Measurements from ENCODE around the gene CDH6. TPM values are rescaled to one million over a fixed set of nuclear protein-coding genes. Genes with fewer than 3 reads are reported as not detected.

CDH6 gene
- total RNA-seq, 2 donors from 2014 or later: 3.2 to 15.9 TPM

DNA sequence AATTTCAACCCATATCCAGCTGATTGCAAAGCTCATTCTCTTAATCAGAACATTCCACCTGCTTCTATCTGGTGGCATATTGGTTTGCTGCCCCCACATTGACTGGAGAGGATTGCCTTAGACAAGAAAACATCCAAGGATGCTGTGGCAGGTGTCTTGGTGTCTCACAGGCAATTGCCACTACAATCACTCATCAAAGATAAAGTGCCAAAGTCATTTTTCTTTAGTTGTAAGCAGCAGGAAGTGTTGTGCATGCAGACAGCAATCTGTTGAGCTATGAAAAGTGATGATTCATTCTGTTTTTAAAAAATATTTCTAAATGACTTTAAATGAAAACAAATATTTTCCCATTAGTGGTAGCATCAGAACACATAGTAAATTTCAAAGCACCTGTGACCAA lies 53.9 kb downstream of the CDH6 start:
- TF ChIP-seq, protein P1, sequence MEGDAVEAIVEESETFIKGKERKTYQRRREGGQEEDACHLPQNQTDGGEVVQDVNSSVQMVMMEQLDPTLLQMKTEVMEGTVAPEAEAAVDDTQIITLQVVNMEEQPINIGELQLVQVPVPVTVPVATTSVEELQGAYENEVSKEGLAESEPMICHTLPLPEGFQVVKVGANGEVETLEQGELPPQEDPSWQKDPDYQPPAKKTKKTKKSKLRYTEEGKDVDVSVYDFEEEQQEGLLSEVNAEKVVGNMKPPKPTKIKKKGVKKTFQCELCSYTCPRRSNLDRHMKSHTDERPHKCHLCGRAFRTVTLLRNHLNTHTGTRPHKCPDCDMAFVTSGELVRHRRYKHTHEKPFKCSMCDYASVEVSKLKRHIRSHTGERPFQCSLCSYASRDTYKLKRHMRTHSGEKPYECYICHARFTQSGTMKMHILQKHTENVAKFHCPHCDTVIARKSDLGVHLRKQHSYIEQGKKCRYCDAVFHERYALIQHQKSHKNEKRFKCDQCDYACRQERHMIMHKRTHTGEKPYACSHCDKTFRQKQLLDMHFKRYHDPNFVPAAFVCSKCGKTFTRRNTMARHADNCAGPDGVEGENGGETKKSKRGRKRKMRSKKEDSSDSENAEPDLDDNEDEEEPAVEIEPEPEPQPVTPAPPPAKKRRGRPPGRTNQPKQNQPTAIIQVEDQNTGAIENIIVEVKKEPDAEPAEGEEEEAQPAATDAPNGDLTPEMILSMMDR (IDR thresholded peaks at IDR 0.05): no peak
- Histone ChIP-seq H3K36me3 (no peaks in the 10 kb centered on the region), H3K4me3 (no peak overlapping the region), H3K27me3 (replicated peaks; ENCODE audit: insufficient read depth) (no peaks in the 10 kb centered on the region), H3K4me1 (ENCODE audit: control insufficient read depth in 1 of 2, low read depth in 2 of 2) (no peaks in the 10 kb centered on the region), H3K9me3 (no peaks in the 10 kb centered on the region), H3K27ac (no peak overlapping the region)
- no peak for ATAC-seq (ENCODE audit: insufficient number of reproducible peaks, low FRiP score, low read depth)
- DNase-seq (ENCODE audit: low spot score): no peak

DNA sequence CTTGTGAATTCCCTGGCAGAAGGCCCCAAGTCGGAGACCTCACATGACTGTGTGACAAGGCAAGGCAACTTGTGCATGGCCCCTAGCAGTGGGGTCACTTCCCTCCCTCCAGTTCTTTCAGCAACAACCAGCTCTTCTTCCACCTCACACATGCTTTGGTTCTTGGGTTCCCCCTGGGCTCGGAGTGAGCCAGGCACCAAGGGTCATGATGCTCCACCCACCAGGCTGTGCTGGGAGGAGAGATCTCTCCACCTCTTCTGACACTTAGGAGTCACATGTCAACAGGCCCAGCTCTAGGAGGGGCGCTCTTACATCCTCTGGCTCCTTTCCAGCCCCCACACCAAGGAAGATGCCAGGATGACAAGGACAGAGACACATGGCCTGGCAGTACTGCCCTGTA lies 56.7 kb downstream of the CDH6 start:
- H3K36me3 ChIP-seq: no peaks in the 10 kb centered on the region
- H3K27me3 ChIP-seq (replicated peaks; ENCODE audit: insufficient read depth): no peaks in the 10 kb centered on the region
- TF ChIP-seq, protein P1 (IDR thresholded peaks at IDR 0.05): no peak
- no peaks in the 10 kb centered on the region for H3K9me3 ChIP-seq
- H3K27ac ChIP-seq: no peak overlapping the region
- H3K4me3 ChIP-seq: no peak overlapping the region
- DNase-seq (ENCODE audit: low spot score): no peak
- H3K4me1 ChIP-seq (ENCODE audit: control insufficient read depth in 1 of 2, low read depth in 2 of 2): no peaks in the 10 kb centered on the region
- no peak for ATAC-seq (ENCODE audit: insufficient number of reproducible peaks, low FRiP score, low read depth)

DNA sequence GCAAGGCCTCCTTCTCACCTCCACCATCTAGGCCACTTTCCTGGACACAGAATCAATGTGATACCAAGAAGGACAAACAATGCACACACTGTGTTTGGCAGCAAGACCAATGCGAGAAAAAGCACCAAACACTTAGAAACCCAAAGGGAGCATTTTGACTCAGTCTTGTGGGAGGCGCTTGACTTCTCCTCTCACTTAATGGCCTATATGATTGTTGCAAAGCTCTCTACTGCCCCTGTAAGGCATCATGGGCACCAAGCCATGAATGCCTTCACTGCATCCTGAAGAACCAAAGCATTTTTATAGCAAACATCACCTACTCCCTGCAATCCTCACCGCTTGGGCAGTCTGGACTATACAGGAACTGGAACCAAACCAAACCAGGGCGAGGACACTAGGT lies 57.5 kb downstream of the CDH6 start:
- Histone ChIP-seq H3K36me3 (no peaks in the 10 kb centered on the region), H3K27me3 (replicated peaks; ENCODE audit: insufficient read depth) (no peaks in the 10 kb centered on the region), H3K27ac (no peak overlapping the region), H3K4me3 (no peak overlapping the region), H3K9me3 (no peaks in the 10 kb centered on the region), H3K4me1 (ENCODE audit: control insufficient read depth in 1 of 2, low read depth in 2 of 2) (no peaks in the 10 kb centered on the region)
- DNase-seq (ENCODE audit: low spot score): no peak
- TF ChIP-seq, protein P1 (IDR thresholded peaks at IDR 0.05): no peak
- no peak for ATAC-seq (ENCODE audit: insufficient number of reproducible peaks, low FRiP score, low read depth)

DNA sequence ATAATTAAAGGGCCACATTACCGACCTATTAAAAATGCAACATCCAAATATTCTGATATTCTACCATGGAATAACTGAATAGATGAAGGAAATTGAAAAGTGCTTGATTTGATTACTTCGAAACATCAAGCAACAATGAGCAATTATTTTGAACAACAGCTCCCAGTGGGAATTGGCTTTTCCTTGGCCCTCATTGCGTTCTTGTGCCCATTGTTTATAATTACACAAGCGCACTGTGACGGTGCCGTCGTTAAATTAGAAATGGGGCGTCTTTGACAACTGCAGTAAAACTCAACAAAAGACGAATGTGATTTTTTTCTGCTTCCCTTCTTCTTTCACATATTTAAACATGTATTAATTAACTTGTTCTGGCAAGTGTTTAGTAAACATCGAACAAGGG lies 61.6 kb downstream of the CDH6 start:
- ATAC-seq (ENCODE audit: insufficient number of reproducible peaks, low FRiP score, low read depth) (no peak), DNase-seq (ENCODE audit: low spot score) (no peak)
- Histone ChIP-seq H3K4me3 (no peak overlapping the region), H3K36me3 (no peaks in the 10 kb centered on the region), H3K27me3 (replicated peaks; ENCODE audit: insufficient read depth) (no peaks in the 10 kb centered on the region), H3K9me3 (no peaks in the 10 kb centered on the region), H3K4me1 (ENCODE audit: control insufficient read depth in 1 of 2, low read depth in 2 of 2) (no peaks in the 10 kb centered on the region), H3K27ac (no peak overlapping the region)
- TF ChIP-seq, protein P1 (IDR thresholded peaks at IDR 0.05): no peak

DNA sequence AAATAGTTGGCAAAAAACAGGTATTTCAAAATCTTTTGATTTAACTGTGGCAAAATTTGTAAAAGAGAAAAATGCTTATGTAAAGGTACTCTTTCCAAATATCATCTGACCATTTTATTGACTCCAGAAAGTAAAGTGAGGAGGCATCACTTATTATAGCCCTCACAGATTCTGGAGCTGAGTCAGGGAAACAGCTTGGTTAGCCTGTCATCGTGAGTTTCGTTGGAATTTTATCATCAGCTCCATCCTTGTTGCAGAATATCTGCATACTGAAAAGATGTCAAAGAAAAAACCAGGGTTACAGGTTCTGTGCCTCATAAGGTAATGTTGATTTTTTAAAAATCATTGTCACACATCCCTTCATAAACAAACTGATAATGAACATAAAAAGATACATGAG lies 74.8 kb downstream of the CDH6 start:
- TF ChIP-seq, protein P1 (IDR thresholded peaks at IDR 0.05): no peak
- Histone ChIP-seq H3K9me3 (no peaks in the 10 kb centered on the region), H3K4me3 (no peak overlapping the region), H3K36me3 (no peaks in the 10 kb centered on the region), H3K27me3 (replicated peaks; ENCODE audit: insufficient read depth) (no peaks in the 10 kb centered on the region), H3K4me1 (ENCODE audit: control insufficient read depth in 1 of 2, low read depth in 2 of 2) (no peaks in the 10 kb centered on the region), H3K27ac (no peak overlapping the region)
- no peak for ATAC-seq (ENCODE audit: insufficient number of reproducible peaks, low FRiP score, low read depth)
- DNase-seq (ENCODE audit: low spot score): no peak

Data from thoracic aorta (tissue), 2 donors.